NCI-H82 (cell line): ENCODE measurements around the gene KLHDC7B.

ENCODE experiments used
- DNase-seq: peaks from one replicate; lab custom pipeline; 2025; lab: John Stamatoyannopoulos, UW

Gene KLHDC7B

DNA sequence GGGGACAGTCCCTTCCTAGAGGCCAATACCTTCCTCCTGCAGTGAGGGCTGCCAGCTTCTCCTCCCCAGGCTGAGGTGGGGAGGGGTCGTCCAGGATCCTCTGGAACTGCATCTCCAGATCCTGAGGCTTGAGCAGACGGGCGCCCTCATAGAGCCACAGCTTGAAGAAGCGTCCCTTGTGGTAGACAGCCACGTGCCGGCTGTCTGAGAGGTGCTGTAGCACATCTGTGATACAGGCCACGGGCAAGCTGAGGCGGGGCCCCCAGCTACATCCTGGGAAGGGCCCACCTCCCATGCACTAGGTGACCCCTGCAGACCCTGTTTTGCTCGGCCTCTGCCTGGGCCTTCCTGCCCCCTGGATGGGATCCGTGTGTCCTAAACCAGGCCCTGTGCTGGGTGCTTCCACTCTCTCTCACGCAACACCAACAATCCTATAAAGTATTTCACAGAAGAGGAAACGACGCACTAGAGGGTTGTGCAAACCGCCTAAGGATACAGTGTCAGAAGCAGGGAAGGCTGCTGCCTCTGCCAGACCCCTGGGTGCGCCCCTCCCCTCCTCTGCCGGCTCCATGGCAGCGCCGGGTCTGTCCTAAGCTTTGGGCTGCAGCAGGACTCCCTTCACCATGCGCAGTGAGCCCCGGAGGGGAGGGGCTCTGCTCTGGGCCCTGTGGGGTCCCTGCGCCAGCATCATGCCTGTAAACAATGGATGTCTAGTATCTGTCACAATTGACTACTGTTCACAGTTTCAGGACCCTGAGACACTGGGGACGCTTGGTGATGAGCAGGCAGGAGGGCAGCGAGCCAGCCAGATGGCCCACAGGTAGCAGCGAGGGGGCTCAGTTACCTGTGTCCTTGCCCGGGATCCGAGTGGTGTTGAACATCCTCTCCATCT is 28.0 kb downstream of the KLHDC7B start:
- no peak for DNase-seq

DNA sequence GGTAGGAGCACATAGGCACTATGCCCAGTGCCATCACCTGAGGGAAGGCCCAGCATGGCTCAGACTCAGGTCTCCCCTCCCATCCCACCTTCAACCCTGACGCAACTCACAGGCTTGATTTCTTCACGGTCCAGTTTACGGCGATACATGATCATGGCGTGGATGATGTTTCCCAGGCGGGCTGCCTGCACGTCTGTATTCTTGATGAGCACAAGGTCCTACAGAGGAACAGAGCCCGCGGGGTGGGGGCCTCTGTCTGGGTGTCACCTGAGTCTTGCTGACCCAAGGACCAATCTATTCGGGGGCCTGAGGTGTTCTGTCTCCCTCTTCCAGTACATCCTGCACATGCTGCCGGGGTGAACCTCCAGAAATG is 28.7 kb downstream of the KLHDC7B start:
- DNase-seq = no peak

DNA sequence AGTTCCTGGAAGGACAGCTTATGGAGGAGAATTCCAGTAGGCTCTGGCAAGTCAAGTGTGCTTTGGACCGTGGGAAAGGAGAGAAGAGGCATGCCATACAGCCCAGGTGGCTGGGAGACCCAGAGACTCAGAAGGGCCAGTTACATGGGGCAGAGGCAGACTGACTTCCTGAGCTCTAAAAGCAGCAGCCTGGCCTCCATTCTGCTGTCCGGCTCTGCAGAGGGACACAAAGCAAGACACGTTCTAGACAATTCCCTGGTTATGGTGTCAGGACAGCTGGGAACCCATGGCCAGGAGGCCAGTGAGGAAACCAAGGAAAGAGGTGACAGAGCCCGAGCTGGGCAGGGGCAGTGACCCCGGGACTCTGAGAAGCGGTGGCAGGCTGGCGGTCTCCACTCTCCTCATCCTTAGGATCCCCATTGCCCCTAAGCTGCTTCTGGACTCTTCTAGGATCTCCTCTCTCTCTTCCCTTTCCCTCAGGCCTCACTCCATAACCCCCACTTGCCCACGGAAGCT is 29.8 kb downstream of the KLHDC7B start:
- DNase-seq = no peak

DNA sequence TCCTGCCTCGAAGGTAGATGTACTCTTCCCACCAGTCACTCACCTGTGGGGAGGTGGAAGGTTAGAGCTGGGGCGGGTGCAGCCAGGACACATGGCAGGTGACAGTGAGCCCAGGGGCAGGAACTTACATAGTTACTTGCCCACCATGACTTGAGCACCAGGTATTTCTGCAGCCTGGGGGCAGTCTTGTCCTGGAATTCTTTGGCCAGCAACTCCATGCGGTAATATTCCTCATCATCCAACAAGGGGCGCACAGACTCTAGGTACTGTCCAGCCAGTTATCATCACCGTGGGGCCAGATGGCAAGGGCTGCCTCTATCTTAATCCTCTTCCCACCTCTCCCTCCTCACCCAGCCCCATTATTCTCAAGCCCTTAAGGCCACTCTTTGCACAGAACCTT is 30.4 kb downstream of the KLHDC7B start:
- DNase-seq = peak; percentile 96

DNA sequence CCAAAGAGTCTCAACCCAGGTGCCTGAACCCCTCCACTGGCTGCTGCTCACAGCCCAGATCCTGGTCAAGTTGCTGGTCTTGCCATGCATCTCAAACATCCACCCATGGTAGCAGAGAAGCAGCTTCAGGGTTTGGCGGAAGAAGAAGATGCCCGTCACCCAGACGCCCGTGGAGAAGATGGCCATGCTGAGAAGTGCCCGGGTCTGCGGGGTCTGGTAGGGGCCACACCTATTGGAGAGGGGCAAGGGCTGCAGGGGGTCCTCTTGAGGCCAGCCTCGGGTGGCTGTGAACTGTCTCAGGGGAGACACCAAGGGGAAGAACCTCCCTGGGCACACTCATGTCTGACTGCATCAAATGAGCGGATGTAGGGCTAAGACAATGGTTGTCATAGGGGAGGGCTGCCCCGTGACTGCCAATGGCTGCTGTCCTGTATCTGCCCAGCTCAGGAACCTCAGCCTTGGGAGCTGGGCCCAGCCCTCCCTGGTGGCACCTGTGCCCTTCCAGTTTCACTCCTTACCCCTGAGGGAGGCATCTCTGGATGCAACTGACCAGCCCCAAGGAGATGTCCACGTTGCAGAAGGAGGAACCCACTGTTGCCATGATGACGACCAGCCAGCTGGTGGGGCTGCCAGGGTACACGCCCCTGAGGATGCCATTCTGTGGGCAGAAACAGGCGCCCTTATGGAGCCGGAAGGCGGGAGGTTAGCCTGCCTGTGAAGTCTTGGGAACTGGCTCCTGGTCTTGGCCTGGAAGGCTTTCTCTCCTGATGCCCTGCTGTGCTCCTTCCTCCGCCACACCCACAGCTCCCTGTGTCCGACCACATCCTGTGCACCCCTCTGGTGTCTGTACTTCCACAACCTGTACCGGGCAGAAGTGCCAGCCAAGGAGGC is 31.4 kb downstream of the KLHDC7B start:
- no peak for DNase-seq

DNA sequence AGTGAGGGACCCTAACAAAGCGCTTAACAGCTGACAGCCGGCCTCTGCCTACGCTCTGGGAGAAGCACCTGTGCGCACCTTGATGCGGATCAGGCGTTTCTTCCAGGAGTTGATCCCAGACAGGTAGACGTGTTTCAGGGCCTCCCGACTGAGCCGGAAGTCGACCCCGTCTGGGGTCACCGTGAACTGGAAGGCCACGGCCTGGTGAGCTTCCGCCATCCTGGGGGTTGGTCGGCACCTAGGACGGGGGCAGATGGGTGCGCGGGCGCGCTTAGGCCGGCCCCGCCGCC is 31.9 kb downstream of the KLHDC7B start:
- no peak for DNase-seq

DNA sequence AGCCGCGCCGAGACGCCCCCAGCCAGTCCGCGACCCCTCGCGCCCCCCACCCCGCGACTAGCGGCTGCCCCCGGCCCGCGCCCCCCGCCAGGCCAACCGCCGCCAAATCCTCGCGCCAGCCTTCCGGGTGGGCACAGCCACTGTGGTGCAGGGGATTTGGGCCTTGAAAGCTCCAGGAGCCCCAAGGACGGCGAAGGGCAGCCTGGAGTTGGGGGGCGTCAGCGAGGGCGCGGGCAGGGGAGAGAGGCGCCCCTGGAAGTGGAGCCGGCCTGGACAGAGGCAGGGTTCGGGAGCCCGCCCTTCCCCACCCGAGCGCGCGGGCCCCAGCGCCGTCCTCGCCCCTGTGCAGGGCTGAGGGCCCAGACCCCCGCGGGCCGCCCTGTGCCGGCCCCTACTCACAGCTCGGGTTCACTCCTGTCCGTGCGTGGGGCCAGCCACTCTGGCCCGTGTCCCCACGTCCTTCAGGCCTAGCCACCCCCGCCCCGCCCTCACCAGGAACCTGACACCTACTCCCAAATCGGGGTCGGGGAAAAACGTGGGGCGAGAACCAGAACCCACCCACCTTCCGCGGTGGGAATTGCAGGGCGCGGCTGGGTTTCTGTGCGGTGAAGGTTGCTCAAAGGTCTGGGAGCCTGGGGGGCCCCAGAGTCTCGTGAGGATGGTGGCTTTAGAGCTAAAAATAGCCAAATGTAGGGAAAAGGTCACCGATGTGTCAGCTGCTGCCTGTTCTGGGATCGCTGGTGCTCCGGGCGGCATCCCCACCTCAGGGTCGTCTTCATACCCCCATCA is 32.5 kb downstream of the KLHDC7B start, which contains the start of gene CPT1B:
CPT1B (minus strand) TSS at position 441 of the 789 bp plus-strand sequence. CDS start 512 bp downstream, outside the sequence.
- DNase-seq = no peak

DNA sequence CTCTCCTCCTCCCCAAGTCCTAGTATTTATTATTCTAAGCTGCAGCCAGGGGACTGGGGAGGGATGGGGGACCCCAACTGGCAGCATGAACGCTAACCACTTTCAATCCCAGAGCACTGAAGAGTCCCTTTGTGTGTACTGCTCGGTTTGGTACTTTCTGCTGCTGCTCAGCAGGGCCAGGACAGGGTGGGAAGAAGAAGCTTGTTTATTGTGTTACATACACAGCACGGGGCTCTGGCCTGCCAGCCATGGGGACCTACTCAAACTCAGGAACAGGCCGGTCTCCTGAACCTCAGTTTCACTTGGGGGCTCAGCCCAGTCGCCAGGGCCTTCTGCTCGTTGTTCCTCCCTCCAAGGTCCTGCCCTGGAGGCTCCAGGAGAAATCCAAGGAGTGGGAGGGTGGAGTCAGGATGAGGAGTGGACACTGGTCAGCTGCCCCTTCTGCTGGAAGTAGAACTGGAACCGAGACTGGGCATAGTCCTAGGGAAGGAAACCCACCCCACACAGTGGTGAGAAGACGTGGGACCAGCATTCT is 33.1 kb downstream of the KLHDC7B start:
- DNase-seq = no peak

DNA sequence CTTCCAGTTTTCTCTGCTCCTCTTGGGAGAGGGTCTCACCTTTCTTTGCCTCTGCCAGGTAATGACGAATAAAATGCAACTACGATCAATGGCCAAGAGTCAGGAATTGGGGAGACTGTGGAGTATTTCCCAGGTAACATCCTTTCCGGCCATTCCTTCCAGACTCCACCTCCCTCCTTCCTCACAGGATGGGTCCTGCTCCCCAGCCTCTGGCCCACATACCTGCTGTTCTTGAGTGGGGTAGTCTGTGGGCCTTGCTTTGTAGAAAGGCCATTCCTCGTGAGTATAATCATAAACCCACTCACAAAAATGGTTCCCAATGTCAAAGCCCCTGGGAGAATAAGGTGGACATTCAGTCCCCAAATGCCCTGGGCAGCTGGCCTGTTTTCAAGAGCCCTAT is 34.1 kb downstream of the KLHDC7B start:
- no peak for DNase-seq

DNA sequence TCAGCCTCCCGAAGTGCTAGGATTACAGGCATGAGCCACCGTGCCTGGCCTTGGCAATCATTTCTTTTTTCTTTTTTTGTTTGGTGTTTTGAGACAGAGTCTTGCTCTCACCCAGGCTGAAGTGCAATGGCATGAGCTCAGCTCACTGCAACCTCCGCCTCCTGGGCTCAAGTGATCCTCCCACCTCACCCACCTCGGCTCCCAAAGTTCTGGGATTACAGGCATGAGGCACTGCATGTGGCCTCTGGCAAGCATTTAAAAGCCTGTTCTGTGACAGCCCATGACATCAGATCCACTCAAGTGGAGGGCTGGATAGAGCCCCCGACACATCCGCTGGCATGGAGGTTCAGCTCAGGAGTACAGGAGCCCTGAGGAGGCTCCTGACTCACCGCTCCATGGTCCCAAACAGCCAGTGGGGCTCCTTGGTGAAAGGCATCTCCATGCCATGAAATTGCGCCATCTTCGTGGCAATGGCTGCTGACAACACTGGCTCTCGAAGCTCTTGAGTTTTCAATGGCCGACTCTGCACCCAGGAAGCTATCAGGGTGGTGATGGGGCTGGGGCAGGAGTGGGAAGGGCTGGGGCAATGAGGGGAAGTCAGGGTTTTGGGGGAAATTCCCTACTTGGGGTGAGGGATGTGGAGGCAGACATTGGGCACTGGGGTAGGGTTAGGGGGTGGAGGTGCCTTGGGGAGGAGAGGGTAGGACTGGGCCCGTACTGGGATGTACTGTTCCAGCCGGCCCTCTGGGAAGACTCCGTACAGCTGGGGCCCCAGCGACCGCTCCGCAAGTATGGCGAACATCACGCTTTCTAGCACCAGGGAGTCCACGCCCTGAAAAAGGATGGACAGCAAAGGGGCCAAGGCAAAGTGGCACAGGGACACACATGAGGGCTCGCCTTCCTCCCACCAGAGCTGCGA is 35.6 kb downstream of the KLHDC7B start:
- DNase-seq = no peak

DNA sequence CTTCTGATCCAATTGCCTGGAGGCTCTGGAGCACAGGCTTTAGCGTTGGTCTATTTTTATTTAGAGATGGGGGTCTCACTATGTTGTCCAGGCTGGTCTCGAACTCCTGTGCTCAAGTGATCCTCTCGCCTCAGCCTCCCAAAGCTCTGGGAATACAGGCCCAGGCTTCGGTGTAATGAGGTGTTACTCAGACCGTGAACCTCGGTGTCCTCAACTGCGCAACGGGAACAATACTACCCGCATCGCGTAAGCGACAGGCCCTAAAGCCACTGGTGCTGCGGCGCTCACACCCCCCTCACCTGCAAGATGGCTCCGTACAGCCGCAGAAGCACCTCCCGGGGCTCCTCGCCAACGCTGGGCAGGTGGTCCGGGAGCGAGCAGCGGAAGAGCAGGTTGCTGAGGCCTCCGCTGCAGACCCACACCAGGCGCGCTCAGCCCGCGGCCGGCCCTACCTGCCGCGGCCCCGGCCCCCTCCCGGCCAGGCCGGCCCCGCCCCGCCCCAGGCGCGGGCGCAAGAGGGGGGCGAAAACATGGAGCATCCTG is 36.3 kb downstream of the KLHDC7B start:
- DNase-seq = peak; percentile 58

DNA sequence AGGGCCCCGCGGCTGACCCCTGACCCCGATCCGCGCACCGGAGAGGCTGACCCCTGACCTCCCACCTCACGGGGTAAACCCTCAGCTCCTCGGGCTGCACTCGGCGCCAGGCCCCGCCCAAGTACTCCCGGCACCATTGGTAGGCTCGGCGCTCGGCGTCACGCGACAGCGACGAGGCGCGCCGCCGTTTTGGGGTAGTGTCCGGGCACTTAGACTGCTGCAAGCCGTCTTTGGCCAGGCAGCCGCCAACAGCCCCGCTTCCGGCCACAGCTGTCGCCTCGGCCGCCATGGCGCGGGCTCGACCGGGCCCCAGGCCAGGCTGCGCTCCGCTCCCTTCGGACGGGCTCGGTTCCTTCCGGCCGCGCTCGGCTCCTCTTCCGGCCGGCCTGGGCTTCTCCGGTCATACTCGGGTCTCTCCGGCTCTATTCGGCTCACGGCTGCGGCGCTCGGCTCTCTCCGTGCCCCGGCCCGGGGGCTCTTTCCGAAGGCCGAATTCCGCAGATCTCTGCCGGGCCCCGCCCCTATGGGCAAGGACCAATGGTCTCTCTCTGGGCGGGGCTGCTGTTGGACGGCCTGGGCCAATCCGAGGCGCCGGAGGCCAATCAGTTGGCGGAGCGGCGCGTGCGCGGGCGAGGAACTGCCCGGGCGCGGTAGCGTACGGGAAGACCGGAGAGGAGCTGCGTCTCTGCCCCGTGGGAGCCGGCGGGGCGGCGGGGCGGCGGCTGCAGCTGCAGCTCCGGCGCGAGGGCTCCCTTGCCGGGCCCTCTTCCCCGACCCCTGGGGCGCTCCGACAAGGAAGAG is 37.0 kb downstream of the KLHDC7B start, which contains the start of gene CHKB:
CHKB (minus strand) TSS at position 357 of the 801 bp plus-strand sequence; CDS start at position 289, 68 bp downstream.
- DNase-seq = peak; percentile 98

DNA sequence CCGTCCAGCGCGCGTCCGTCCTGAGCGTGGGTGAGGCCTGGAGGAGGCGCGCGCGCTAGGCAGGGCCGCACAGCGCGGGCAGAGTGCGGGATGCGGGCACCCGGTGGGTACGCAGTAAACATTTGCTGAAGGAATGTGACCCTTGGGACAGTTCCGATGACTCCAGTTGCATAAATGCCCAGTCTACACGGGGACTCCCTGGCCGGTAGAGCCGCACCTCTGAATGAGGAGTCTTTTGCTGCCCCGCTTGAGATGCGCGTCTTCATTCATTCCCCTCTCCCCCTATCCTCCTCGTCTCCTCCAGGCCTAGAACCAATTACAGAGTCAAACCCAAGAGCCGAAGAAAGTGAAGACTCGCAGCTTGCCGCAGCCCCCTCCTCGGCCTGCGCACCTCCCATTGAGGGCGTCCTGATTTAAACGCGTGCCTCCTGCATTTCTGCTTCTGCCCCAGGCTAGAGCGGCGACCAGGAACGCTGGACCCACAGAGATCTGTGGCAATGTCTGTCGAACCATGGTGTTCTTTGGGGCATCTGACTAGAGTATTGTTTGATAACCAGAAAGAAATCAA is 37.7 kb downstream of the KLHDC7B start:
- DNase-seq = peak; percentile 38

DNA sequence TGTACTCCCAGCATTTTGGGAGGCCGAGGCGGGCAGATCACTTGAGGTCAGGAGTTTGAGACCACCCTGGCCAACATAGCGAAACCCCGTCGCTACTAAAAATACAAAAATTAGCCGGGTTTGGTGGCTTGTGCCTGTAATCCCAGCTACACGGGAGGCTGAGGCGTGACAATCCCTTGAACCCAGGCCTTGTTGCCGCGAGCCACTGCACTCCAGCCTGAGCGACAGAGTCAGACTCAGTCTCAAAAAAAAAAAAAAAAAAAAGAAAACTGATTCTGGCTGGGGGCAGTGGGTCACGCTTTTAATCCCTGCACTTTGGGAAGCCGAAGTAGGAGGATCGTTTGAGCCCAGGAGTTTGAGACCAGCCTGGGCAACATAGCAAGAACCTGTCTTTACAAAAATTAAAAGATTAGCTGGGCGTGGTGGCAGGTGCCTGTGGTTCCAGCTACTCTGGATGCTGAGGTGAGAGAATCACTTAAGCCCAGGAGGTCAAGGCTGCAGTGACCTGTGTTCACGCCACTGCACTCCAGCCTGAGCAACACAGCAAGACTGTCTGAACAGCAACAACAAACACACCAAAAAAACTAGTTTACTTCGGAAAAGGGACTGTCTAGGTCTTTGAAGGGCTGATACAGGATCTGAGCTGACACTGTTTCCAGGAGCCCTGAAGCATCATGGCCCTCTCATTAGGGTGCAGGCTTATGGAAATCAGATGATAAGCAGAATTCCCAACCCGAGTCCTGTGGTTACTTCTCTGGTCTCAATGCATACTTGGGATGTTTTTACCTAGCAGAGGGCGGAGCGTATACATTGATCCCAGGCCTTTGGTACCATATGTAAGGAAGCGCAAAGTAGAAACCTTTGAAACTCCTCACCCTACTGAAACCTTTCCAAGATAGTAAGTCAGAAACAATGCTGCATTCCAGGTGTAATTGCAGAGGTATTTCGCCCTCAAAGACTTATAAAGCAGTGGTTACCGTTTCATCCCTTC is 38.7 kb downstream of the KLHDC7B start:
- no peak for DNase-seq

DNA sequence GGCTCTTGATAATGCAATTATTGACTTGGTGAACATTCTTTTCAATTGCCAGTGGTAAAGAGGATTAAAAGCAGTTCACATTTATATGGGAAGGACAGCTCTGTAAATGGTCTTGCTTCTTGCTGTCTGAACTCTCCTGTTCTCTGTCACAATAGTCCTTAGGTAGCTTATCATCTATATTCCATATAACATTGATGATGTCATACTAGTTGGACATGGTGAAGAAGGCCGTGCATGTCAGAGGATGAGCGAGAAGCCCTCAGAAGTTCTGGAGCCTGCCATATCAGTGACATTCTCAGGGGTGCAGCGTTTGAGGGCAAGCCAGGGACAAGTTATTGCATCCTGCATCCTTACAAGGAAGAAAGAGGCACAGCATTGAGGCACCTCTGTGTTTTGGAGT is 39.5 kb downstream of the KLHDC7B start:
- no peak for DNase-seq

DNA sequence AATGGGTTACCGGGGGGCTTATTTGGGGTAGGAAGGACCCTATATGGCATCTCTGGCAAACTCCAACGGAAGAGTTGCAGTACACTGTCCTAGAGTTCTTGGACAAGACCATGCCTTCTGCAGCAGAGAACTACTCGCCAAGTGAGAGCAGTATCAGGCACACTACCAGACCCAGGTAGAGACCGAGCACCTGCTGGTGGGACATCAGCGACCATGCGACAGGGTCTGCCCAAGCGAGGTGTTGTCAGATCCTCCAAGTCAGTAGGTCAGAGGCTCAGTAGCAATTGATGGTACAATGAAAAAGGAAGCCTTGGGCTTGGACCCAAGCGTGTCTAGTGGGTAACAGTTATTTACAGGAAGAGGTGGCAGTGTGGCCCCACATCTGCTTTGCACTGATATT is 40.1 kb downstream of the KLHDC7B start:
- no peak for DNase-seq

DNA sequence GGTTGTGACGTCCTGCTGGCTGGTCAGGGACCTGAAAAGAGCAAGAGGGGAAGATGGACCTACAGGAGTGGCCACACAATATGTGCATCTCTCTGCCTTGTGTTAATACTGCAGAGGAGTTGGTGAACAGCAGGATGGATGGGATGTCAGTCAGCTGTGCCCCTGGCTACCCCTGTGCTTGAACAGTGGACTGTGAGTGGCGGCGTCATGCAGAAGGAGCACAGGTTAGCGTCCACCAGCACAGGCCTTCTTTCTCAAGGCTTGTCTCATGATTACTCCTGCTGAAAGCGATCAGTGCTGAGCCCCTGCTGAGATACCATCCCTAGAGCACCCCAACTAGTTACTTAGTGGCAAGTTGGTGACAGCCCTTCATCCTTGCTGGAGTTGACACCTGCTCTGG is 40.7 kb downstream of the KLHDC7B start:
- DNase-seq = no peak

DNA sequence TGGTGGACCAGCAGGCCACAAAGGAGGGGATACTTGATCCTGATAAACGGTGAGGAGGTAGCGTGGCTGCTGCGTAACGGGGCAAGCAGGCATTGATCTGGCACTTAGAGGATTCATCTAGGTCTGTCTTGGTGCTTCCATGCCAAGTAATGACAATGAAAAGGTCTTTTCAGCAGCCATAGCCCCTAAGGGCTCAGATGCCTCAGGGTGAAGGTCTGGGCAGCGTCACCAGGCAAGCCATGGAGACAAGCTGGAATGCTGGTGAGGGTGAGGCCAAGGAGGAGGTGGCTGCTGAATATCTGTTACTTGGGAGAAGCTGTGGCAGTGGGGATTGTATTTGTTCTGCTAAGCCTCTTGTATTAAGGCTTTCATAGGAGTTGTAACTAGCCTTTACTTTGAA is 41.7 kb downstream of the KLHDC7B start:
- no peak for DNase-seq
